GM21423 (cell line): ENCODE results near the gene HECTD1.
"Not testable (repeated sequence)": the region's sequence is repeated elsewhere in the genome, so short reads cannot be mapped to it uniquely, and the experiment has no call there.

Source experiments
- ATAC-seq: cut with Tn5 transposase; IDR thresholded peaks from one replicate; pipeline ENCODE4 v1.9.1; 2021; ENCODE audit warnings: mild to moderate bottlenecking, moderate library complexity; ENCODE audit not compliant: unreplicated experiment

Gene HECTD1

DNA sequence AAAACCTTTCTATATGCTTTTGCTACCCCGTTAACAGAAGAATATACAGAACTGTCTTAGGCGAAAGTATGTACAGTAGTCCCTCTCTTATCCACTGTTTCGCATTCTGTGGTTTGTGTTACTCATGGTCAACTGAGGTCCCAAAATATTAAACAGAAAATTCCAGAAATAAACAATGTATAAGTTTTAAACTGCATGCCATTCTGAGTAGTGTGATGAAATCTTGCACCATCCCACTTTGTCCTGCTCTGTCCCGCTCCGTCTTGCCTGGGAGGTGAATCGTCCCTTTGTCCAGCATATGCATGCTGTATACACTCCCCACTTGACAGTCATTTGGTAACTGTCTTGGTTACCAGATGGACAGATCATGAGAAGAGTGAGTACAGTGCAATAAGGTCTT, 111.3 kb downstream of the HECTD1 start:
- ATAC-seq: no peak

DNA sequence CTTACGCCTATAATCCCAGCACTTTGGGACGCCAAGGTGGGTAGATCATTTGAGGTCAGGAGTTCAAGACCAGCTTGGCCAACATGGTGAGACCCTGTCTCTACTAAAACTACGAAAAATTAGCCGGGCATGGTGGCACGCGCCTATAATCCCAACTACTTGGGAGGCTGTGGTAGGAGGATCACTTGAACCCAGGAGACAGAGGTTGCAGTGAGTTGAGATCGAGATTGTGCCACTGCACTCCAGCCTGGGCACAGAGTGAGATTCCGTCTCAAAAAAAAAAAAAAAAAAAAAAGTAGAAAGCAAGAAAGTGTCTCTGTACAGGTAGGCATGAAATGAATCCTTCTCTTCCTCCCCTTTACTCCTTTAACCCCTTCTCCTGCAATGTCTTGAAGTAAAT, 111.8 kb downstream of the HECTD1 start:
- ATAC-seq: not testable (repeated sequence)

- not testable (repeated sequence) for ATAC-seq
Measured at GRCh38 chr14:31093884-31094839, 113.4 kb downstream of the HECTD1 start.

DNA sequence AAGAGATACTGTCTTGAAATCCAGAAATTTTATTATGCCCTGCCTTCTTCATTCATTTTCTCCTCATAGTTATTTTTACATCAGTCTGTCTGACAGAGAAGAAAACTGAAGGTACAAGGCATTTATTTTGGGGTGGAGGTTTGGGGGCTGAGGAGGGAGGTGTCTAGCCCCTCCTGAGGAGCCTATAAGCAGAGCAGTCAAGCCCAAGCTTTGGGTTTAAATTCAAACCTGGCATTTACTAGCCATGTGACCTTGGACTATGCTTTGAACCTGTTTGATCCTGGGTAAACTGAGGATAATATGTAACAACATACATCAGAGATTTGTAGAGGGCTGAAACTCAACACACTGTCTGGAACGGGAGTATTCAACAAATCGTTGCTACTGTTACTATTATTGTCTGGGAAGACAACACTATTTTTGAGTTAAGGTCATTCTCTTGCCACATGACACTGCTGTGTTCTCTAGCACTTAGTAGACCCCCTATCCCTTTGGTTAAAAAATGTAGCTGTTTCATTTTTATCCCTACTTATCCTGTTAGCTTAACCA, 115.4 kb downstream of the HECTD1 start:
- ATAC-seq: no peak

DNA sequence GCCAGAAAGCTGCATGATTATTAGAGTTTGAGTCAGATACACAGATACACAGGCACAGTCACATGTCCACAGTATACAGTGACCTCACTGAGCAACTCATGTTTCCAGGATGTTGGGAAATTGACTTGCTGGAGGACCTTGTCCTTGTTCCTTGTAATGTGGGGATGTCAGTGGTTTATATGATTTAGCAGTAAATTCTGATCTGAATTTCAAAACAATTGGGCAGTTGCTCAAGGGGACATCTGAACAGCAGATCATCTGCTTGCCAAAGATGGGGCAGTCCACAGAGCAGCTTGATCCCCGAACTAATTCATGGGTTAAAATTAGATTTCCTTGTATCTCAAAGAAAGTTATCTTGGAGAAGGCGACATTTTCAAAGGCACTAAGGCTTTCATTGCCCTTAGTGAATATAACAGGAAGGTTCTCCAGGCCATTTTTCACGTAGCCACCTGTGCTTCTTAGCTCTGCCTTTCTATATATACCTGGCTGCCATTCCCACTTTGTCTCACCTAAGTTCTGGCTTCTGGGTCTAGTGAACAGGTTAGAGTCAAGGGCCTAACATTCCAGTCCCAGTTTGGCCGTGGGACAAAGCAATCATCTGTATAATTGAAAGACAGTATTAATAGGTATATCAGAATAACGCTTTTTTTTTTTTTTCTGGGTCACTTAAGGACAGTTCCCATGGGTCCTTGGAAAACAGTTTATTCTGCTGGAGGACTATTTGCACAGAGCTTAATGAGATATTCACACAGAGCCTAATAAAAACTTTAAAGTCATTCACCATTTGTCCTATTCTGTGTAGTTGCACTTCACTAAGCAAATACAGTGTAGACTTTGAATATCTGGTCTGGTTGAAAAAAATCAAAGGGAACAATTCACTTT, 116.5 kb downstream of the HECTD1 start:
- ATAC-seq: no peak

DNA sequence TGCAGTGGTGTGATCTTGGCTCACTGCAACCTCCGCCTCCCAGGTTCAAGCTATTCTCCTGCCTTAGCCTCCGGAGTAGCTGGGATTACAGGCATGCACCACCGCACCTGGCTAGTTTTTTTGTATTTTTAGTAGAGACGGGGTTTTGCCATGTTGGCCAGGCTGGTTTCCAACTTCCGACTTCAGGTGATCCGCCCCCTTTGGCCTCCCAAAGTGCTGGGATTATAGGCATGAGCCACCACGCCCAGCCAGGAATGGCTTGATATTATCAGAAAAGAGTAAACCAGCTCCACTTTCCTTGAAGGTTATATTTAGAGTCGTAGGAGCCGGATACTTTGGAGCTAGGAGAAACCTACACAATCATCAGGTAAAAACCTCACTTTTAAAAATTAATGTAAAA, 121.1 kb downstream of the HECTD1 start:
- ATAC-seq: not testable (repeated sequence)

DNA sequence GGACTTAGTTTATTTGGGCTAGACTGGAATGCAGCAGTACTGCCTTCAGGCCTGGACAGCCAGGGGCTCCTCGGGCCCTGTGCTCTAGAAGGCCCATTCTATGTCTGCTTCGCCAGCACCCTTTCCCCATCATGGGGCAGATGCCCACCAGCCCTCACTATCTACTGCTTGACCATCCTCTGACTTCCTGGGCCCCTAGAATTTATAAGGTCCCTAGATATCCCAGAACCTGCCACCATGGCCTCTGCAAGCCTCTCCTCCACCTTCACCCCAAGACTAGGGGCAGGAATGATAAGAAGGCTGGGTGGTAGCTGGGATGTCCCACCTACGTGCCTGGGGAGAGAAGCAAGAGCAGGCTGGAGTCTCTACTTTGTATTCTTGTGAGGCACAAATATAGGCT, 122.6 kb downstream of the HECTD1 start:
- ATAC-seq: no peak

DNA sequence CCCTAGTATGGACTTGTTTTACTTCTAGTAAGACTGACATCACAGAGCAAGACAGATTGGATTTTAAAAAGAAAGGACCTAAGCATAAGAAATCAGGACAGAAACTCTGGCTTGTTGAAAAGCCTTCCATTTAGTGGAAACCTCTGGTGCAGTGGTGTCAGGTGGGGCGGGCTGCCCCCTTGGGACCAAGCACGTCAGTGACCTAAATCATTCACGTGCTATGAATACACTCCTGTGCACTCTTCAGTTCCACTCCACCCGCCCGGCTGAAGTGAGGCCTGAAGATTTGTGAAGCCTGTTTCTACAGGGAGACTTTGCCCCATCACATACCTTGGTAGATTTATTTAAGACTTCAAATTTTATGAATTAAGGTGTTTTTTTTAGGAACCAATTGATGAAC, 123.2 kb downstream of the HECTD1 start:
- ATAC-seq: peak; percentile 73

GRCh38 chr14:31083781-31084180, 123.8 kb downstream of the HECTD1 start:
- ATAC-seq: no peak

DNA sequence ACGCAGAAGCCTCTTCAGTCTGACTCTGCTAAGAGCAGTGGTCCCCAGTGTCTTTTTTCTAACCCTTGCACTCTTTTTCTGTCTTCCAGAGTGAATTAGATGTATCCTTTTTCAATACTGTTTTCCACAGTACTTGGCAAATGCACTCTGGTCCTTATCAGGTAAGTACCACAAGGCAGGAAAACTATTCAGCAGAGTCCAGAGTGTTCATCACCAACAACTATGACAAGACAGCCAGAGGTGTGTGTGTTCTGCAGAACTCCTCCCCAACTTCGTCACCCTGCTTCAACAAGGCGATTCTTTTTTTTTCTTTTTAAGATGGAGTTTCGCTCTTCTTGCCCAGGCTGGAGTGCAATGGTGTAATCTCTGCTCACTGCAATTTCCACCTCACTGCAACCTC, 127.1 kb downstream of the HECTD1 start:
- no peak for ATAC-seq

- no peak for ATAC-seq
Measured at GRCh38 chr14:31080056-31080455, 127.5 kb downstream of the HECTD1 start.

GRCh38 chr14:31078766-31079165, 128.8 kb downstream of the HECTD1 start:
- ATAC-seq: no peak

GRCh38 chr14:31075144-31075543, 132.4 kb downstream of the HECTD1 start:
- no peak for ATAC-seq

DNA sequence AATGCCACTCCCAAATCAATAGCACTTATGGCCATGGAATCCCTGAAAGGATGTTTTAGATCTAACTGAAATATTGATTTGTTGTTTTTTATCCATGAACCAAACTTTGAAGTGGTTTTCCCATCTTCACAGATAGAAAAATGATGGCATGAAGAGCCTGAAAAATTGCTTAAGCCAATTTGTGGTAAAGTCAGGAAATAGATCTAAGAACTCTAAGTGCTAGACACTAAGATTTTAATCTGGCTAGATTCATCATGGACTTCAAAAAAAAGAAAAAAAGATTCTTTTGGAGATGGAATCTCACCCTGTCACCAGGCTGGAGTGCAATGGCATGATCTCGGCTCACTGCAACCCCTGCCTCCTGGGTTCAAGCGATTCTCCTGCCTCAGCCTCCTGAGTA, 136.4 kb downstream of the HECTD1 start:
- ATAC-seq: no peak

DNA sequence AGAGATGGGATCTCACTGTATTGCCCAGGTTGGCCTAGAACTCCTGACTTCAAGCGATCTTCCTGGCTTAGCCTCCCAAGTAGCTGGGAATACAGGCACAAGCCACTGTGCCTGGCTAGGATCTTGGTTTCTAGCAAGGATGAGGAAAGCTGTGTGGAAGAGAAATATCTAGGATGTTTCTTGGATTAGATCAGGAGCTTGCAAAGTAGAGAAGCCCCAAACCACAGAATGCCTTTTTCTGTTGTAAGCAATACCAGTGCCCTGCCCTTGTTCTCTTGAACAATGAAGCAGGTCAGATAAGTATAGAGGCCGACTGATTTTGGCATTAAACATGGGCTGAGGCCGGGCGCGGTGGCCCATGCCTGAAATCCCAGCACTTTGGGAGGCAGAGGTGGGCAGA, 137.2 kb downstream of the HECTD1 start:
- ATAC-seq: no peak

- no peak for ATAC-seq
Measured at GRCh38 chr14:31069343-31069742, 138.2 kb downstream of the HECTD1 start.

DNA sequence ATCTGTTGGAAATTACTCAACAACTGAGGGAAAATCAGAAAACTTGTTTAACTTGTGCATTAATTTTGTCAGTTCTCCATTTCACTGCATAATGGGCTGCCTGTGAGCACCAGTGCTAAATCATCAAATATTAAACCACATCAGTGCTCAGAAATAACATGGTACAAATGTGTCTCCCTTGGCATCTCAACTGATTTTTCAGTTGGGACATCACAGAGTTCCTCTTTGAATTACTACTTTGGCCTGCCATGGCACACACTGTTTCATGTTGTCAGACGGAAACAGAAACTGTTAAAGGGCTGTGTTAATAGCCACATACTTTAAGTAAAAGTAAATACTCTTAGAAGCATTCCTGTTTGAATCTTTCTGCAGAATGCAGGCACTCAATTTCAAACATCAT, 139.4 kb downstream of the HECTD1 start:
- no peak for ATAC-seq

DNA sequence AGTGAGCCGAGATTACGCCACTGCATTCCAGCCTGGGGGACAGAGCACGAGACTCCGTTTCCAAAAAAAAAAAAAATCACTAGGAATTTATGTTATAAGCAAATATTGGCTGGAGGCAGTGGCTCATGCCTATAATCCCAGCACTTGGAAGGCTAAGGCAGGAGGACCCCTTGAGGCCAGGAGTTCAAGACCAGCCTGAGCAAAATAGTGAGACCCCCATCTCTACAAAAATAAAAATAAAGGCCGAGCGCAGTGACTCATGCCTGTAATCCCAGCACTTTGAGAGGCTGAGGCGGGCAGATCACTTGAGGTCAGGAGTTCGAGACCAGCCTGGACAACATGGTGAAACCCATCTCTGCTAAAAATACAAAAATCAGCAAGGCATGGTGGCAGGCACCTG, 144.7 kb downstream of the HECTD1 start:
- not testable (repeated sequence) for ATAC-seq

- ATAC-seq: no peak
Measured at GRCh38 chr14:31060253-31060875, 147.2 kb downstream of the HECTD1 start.

DNA sequence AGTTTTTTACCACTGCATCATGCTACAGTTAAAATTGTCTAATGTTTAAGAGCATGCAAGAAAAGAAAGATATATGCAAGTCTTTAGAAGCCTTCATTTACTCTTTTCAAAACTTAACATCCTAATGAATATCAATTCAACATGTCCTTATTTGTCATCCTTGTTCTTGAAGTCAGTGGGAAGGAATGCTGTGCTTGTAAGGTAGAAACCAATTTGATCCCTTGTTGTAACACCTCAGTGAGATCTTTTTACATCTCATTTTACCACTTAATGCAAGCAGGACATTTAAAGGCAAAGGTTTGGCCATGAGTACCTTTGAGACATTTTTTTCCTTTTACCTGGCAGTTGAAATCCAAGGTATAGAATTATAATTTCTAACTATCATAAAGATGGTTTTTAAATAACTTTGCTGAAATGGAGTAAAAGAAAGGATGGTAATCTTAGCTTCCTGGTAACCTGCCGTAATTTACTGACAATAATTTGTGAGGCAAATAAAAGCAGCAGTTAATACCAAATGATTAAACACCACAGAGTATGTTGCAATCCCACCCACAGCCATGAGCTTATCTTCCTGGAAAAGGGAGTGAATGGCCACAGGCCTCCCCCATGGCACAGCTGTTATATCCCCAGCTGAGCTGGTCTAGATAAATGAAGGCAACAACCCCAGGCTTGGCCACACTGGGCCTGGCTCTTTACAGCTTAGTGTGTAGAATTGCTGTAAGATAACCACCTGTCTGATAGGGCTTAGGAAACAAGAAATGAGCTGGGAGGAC, 148.3 kb downstream of the HECTD1 start:
- no peak for ATAC-seq
